HG03439 (cell line): ENCODE results near the gene ADCY10.

Experiments
- ATAC-seq: cut with Tn5 transposase; IDR thresholded peaks from one replicate; pipeline ENCODE4 v1.9.1; 2021; ENCODE audit warnings: mild to moderate bottlenecking, moderate library complexity; ENCODE audit not compliant: unreplicated experiment

Gene ADCY10

DNA sequence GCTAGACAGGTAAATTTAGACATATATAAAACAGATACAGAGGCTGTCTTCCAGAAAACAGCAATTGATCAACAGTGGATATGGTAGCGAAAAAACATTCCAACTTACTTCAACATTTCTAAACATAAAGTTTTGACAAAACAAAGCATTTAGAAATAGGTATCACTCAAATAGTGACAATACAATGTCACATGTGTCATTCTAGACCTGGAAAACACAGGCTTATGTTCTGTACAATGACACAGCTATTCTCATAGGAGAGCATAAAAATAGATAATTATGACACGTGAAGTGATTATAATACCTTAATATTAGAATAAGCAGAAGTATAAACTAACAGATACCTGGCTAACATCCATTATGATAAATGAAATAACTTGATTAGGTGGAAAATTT is 14.5 kb upstream of the ADCY10 start:
- no peak for ATAC-seq

DNA sequence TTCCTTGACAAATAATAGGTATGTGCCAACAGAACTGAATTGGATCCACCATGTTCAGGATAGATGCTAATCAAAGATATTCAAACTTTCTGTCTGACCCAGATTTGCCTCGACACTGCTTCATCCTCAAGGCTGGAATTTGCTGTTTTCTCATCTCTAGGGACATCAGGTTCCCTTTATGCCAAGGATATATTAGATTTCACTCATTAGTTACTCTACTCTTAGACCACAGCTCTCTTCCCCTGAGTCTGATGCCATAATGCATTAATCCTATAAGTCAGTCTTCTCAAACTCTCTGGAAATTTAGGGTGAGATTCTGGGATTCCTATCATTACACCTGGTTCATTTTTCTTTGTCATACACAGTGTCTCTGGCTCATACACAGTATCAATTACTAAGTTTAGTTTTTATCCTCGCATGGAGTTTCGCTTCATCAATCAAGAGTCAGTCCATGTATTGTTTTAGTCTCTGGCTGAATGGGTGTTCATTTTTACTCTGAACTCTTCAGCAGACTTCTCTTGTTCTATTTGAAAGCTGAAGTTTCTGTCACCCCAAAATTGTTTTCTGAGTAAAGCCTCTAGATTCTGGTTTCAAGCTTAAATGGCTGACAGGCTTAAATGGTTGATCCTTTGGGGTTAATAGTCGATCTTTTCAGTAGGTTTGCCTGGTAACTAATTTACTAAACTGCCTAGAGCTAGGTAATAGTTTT is 13.3 kb upstream of the ADCY10 start:
- ATAC-seq = no peak

DNA sequence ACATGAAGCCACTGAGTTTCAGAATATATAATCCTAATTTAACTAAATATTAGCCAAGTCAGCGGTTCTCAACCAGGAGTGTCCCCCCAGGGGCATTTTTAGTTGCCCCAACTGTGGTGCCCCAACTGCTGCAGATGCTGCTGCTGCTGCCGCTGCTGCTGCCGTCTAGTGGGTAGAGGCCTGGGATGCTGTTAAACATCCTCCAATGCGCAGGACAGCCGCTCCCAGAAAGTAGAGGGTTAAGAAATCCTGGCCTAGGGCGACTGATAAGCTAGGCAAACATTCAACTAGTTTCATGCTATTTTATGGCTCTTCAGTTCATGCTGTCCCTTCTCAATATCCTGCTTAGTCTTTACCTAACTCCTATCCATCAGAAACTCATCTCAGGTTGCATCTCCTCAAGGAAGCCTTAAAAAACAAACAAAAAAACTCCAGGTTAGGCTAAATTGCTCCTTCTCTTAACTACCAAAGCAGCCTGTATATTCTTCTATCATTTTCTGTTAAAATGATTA is 12.6 kb upstream of the ADCY10 start:
- no peak for ATAC-seq

DNA sequence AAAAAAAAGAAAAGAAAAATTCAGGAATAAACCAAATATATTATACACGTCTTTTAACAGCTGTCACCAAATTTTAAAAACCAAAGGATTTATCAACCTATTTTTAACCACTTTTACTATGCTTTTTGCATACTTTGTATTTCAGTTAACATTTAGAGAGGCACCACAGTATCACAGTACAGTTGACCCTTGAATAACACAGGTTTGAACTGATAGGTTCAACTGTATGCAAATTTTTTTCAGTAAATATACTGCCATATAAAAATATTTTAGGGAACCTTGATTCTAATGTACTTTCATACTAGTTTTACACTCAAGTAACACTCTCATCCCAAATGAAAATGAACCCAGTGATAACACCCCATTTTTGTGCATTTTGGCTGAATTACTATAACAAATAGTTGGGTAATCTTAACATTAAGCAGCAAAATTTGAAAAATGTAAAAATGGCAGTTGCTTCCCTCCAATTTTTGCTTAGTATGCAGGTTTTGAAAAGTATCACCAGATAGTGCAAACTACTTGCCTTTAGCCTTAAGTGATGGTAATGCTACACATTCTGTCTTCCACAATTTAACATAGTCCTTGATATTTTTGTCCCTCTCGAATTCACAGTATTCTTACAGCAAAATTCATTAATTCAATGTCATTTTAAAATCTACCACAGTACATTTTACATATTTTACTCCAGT is 10.8 kb upstream of the ADCY10 start:
- no peak for ATAC-seq

DNA sequence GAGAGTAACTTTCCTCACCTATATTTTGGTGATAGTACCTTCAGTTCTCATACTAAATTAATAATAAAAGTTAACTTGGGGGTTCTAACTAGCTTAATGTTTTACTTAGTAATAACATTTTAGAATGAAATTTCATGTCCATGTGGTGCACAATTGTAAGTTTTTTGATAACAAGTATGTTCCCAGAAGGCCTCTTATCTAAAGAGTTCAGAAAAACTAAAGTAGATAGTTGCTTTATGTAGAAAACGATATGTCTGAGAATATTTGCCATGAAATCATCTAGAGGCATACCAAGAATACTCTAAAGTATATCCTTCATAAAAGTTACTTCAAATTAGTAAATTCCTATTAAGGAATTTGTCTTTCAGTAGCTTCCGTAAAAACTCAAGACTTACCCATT is 10.2 kb upstream of the ADCY10 start:
- no peak for ATAC-seq

DNA sequence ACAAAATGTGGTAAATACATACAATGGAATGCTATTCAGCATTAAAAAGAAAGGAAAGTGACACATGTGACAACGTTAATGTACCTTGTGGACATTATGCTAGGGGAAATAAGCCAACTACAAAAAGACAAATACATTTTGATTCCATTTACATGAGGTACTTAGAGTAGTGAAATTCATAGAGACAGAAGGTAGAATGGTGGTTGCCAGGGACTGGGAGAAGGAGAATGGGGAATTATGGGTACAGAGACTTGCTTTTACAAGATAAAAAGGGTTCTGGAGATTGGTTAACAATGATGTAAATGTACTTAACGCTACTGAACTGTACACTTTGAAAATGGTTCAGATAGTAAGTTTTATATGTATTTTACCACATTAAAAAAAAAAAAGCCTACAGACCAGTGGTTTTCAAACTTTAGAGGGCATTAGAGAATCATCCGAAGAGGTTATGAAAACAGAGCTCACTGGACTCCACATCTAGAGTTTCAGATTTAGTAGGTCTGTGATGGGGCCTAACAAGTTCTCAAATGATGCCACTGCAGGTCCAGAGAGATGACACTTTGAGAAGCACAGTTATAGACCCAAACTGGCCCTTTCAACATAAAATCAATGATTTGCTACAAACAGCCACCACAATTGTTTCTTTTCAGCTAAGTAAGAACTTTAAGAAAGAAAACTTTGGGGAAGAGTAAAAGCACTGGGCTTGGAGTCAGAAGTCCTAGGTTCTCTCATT is 9.6 kb upstream of the ADCY10 start:
- ATAC-seq = no peak

DNA sequence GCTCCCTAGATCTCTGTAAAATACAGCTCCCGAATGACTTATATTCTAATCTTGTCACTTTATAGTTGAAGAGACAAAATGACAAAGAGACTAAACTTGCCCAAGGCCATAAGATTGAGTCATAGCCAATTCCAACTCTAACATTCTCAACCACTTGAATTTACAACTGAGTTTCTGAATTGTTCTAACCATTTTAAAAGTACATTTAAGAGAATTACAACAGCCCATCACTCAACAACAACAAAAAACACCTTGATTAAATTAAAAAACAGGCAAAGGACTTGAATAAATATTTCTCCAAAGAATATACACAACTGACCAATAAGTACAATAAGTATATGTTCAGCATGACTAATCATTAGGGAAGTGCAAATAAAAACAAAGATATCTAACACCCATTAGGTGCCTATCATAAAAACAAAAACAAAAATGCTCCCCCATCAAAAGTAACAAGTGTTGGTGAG is 8.7 kb upstream of the ADCY10 start:
- ATAC-seq = no peak

DNA sequence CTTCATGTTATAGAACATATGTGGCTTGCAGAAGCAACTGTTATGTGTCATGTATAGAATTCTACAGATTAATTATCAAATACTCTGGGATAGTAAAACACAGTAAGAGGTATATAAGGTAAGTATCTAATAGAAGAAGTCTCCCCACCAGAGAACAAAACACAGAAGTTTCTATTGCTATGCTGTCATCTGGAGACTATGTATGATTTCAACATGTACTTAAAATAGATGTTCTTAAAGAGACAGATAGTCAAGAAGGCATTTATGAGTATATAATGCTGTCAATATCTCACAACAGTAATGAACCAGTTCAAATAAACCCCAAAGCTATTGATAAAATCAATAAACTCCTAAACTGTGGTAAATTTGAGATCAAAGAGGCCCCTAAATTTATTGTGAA is 8.1 kb upstream of the ADCY10 start:
- ATAC-seq = peak; percentile 54

DNA sequence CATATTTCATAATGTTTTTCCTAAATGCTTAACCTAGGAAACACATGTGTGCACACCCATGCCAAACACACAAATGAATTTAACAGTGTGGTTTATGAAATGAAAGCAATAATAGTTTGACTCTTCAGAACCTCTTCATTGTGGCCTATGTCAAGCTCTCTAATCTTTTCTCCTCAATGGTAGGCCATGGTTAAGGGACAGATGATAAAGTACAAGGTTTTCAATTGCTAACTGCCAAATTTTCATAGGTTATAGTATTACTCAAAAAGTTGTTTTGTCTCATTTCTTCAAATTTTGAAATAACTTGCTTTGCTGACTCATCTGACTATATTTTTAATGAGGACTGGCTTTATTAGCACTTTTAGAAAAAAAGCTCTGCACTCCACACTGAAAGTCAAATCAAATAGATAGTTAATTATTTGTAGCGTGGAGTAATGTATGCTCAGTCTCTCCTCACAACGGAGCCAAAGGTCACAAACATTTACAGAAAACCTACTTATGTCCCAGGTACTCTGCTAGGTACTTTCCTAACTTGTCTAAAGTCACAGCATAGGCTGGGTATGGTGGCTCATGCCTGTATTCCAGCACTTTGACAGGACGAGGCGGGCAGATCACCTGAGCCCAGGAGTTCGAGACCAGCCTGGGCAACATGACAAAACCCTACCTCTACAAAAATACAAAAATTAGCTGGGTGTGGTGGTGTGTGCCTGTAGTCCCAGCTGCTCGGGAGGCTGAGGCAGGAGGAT is 3.0 kb upstream of the ADCY10 start:
- ATAC-seq = no peak

DNA sequence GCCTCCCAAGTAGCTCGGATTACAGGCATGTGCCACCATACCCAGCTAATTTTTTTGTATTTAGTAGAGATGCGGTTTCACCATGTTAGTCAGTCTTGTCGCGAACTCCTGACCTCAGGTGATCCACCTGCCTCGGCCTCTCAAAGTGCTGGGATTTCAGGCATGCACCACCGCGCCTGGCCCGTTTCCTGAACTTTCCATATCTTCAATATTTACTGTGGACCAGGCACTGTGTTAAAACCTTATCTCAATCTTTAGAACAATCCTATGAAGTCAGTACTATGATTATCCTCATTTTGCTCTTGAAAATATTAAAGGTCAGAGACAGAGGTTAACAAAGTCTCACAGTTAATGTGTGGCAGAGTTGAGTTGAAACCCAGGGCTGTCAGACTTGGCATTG is 1.6 kb upstream of the ADCY10 start:
- no peak for ATAC-seq

DNA sequence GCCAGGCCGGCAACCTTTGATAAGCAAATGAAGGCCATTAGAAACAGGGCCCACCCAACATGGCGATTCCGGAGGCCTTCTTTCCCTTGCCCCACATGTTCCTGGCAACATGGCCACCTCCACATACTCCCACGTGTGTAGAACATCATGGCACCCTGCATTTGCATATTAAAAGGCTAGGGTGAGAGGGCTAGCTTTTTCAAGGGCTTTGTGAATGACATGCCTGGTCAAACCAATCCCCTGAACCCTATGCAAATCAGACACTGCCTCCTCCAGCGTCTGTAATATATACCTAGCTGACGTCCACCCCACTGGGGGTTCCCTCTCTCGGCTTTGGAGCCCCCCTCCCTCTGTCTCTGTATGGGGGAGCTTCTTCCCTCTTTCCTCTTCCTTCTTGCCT is 1.6 kb downstream of the ADCY10 start:
- ATAC-seq = no peak

DNA sequence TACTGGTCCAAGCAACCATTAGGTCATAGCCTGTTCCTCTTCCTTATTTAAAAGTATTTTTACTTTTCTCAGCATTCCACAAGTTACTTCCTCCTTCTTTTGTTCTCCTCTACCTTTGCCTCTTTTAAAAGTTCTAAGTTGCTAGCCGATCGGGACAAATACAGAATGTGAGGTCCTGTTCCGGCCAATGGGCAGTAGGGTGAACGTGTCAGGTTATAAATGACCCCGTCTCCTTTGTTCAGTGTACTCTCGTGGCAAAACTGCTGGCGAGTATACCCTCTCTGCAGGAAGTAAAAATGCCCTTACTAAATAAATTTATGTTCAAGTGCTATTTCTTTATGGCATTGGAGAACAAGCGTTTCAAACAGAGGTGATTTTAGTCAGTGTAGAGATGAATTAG is 2.5 kb downstream of the ADCY10 start:
- ATAC-seq = no peak

DNA sequence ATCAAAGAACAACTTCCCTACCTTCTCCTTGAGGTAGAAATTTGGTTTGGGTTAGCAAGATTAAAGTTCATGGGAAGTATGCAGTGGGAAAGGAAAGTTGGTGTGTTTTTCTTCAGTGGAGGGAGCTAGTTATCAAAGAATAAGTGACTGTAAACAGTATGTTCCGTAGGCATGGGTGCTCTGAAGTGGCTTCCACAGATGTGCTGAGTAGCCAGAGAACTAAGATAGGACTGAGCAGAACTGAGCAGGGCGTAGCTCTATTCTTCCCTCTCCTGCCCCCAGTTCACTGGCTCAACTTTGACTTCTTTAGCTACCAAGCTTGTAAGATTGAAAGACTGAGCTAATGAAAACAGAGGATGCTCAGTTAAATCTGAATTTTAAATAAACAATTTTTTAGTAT is 3.4 kb downstream of the ADCY10 start:
- ATAC-seq = no peak

DNA sequence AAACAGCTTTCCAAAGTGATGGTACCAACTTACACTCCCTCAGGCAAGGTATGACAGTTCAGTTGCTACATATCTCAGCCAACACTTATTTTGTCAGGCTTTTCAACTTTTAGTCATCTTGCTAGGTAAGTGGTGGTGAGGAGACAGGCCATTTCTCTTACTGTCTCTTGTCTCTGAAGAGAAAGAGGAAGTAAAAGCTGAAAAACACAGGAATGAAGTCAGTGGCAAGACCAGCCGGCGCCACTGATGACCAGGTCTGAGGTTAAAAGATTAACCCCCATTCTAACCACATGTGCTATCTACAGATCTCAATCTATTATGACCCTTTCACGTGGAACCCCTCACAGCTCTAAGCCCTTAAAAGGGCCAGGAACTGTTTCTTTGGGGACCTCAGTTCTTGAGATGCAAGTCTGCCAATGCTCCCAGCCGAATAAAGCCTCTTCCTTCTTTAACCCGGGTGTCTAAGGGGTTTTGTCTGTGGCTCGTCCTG is 4.2 kb downstream of the ADCY10 start:
- ATAC-seq = no peak

DNA sequence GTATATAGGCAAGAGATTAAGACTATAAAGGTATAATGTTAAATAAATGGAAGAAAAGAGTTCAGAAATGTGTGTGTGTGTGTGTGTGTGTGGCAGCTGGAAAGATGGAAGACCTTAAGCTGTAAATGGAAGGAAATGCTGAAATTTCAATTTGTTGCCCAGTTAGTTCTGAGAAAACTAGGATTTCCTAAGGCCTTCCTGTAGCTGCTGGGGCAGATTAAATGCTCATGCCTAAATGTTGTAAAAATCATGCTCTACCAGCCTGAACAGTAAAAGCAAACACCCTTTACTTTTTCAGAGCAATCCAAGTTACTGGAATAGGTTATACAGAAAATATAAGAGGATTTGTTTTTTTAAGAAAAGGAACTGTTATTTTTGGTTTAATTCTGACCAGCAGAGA is 8.3 kb downstream of the ADCY10 start:
- no peak for ATAC-seq

DNA sequence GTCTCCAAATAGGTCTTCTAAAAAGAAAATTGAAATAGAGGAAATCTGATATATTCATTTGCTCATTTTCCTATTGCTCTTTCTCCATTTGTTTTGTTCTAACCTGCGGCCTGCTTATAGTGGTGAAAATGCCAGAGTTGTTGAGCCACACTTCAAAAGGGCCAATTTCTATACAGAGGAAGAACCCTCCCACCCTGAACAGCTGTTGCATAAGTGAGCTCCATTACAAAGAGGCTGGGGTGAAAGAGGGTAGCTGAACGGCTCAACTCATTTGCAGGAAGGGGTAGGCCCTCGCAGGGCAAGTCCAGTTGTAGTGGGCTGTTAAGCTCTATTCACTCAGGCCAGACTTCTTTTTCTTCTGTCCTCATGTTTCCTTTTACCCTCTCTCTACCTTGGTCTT is 8.8 kb downstream of the ADCY10 start:
- ATAC-seq = no peak

DNA sequence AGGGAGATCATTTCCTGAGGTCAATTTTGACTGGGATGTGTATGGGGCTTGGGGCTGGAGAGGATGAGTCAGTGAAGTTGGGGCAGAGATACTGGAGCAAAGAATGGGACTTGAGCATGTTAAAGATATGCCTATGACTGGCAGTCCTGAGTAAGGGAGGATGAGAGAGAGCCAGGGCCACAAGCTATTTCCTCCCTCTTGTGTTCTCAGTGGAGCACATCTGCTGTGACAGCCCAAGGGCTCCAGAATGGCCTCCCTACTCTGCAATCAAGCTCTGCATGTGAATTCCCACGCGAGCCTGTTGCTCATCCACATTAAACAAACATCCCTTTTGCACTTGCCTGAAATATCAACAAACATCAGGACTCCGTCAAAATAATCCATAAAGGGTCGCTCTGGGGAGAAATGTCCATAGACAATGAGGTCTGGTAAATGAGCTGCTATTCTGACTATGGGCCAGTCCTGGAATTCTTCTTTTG is 9.2 kb downstream of the ADCY10 start:
- ATAC-seq = no peak

DNA sequence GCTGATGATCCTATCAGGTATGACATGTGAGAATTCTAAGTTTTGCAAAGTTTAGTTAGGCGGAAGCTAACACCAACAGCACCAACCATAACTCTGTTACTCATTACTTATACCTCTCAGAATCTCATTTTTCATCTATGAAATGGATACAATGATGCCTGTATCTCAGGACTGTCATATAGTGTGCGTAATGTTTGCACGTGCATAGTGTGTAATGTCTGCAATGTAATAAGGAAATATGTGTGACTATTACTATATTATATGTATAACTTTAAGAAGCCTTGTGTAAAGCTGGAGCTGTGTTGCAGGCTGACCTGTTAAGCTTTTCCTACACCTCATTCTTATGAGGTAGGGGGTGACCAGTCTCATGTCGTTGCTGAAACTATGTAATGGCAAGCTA is 13.0 kb downstream of the ADCY10 start:
- no peak for ATAC-seq

DNA sequence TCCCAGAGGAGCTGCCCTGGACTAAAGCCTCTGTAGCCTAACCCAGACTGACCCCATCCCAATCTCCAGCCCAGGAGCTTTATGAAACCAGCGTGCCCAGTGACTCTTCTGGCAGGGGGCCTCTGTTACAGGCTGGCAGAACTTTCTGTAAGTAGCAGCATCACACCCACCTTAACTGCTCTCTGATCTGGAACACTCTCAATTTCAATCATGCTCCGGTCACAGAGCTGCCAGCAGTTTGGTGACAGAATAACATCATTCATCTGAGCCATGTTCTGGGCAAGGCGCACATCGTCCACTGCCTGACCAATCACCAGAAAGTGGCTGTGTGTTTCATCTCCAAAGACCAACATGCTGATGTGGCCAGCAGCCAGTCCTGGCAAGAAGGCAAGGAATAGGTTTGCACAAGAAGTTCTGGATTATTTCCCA is 14.7 kb downstream of the ADCY10 start:
- ATAC-seq = peak; percentile 80

DNA sequence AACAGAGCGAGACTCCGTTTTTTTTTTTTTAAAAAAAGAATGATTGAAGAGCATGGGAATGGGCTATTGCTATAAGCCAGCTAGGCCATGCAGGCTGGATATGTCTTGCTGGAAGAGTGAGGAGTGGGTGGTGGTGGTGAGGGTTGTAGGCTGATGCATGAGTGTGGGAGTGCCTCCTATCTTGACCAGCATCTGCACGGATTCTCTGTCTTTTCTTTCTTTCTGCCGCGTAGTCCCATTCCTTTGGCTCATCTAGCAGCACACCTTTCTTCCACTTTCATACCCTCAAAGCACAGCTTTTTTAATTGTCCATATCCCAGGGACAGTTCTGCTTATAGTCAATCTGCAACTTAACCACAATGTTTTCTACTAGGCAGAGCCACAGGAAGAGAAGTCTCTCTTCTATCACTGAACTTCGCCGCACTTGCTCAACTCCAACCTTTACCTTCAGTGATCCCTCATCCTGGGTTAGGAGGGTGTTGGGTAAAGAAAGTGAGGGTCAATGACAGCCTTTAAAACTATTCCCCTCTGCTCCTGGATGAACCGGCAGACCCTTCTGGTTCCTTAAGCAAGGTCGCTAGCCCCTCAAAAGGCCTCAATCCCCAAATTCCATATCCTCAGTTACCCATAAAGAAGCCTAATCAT is 15.2 kb downstream of the ADCY10 start:
- ATAC-seq = peak; percentile 4
